HG03097 (cell line): ENCODE data around the gene SHROOM2.

Experiments
- ATAC-seq: cut with Tn5 transposase; IDR thresholded peaks from one replicate; pipeline ENCODE4 v1.9.1; 2021; ENCODE audit not compliant: unreplicated experiment, low FRiP score

Gene SHROOM2

DNA sequence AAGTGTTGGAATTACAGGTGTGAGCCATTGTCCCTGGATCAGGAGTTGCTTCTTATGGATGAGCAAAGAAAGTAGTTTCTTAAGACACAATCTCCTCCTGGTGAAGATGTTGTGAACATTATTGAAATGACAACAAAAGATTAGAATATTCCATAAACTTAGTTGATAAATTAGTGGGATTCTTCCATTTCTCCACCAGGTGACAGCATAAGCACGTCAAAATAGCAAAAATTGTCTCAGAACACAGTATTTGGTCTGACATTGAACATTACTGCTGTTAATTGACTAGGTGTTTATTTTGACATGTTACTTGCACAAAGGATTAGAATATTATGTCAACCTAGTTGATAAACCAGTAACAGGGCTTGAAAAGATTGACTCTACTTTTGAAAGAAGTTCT lies 202.5 kb downstream of the SHROOM2 start:
- ATAC-seq = no peak

DNA sequence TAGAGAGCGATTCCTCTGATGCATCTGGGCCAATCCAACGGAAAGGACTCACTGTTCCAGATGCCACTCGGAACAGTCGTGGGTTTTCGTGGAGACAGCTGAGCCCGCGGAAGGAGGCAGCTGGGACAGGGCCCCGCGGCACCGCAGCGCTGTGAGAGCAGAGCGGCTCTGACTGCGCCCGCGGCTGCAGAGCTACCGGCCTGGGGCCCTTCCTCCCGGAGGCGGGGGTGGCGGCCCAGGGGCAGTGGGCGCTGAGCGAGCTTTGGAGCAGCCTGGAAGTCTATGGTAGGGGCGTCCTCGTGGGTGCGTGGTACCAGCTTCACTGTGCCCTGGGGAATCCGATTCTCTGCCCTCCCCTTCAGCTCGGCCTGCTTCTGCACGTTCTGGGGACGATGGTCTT lies 205.8 kb downstream of the SHROOM2 start:
- ATAC-seq = no peak

DNA sequence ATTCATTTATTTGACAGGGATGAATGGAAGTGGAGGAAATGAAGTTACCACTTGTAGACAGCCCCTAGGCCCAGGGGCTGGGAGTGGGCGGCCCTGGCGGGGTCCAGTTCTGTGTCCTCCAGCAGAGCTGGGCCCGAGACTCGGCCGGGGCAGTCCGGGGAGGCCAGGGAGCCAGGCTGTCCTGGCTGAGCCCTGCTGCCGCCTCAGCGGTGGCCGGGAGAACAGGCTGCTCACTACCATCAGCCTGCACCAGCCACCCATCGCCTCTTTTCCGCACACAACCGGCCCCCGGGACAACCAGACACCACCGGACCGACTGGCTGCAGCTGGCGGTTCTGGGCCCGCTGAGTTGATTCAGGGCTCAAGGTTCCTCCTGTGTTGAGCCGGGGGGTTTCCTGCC lies 206.5 kb downstream of the SHROOM2 start:
- ATAC-seq = no peak

DNA sequence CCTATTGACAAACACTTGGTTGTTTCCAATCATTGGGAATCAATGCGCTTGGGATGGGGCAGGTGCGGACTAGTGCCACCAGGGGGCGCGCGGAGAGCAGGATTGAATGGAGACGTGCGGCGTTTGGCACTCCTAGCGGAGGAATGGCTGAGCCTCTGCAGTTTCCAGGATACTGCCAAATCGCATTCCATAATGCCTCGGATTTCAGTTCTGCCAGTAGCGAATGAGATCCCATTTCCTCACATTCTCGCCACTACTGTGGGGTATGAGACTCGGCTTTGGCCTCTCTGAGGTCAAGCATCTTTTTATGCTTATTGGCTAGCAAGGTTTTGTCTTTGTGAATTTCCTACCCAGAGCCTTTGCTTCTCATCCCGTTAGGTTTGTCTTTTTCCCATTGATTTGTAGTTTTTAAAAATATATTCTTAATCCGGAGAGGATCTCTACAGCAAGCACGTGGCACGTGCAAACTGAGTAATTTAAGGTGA lies 209.7 kb downstream of the SHROOM2 start:
- peak; percentile 82 for ATAC-seq

DNA sequence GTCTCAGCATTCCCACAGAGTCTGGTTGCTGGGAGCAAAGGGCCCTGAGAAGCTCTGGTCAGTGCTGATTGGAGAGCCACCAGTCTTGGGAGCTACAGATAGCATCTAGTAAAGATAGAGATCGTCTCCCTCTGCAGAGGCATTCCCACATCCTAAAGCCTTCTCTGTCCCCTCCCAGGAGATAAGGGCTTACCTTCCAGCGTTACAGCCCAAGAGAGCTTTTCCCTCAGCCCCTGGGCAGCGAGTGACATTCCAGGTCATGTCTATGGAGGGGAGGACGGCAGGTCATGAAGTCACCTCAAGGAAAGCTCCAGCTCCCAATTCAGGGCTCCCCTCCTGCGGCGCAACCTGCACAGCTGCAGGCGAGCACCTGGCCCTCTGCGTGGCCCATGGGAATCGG lies 210.8 kb downstream of the SHROOM2 start:
- ATAC-seq = no peak

DNA sequence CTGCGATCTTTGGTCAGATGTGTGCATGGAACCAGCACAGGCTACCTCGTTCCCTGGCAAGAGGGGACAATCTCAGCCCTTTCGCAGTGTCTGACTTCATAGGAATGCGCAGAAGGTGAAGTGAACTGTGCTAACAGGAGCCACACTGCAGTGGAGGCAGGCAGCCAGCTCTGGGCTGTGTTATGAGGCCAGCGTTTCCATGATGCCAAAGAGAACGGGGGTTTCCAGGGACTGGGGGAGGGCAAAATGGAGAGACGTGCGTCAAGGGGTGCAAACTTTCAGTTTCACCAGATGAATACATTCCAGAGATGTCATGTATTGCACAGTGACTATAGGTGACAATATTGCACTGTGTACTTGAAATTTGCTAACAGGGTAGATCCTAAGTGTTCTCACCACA lies 211.3 kb downstream of the SHROOM2 start:
- peak; percentile 63 for ATAC-seq
